Endothelial cell (in vitro differentiated cells): Measurements from ENCODE around the gene THY1. TPM values are rescaled to one million over a fixed set of nuclear protein-coding genes. Genes with fewer than 3 reads are reported as not detected.

Source experiments
- DNase-seq: peaks from one replicate; pipeline ENCODE4 v3.0.0; 2021; ENCODE audit warnings: low spot score
- H3K27ac Mint-ChIP-seq: one replicate; pipeline ENCODE4 v1.8.0; 2021; ENCODE audit warnings: mixed read lengths, inconsistent platforms; ENCODE audit not compliant: unreplicated experiment
- H3K27me3 Mint-ChIP-seq: one replicate; pipeline ENCODE4 v1.8.0; 2021; ENCODE audit warnings: mild to moderate bottlenecking, moderate library complexity, mixed read lengths, inconsistent platforms; ENCODE audit not compliant: unreplicated experiment
- H3K36me3 Mint-ChIP-seq: one replicate; pipeline ENCODE4 v1.8.0; 2021; ENCODE audit warnings: mild to moderate bottlenecking, low read depth, mixed read lengths, inconsistent platforms; ENCODE audit not compliant: unreplicated experiment
- H3K4me1 Mint-ChIP-seq: one replicate; pipeline ENCODE4 v1.8.0; 2021; ENCODE audit warnings: mild to moderate bottlenecking, mixed read lengths, inconsistent platforms; ENCODE audit not compliant: unreplicated experiment
- H3K4me3 Mint-ChIP-seq: one replicate; pipeline ENCODE4 v1.8.0; 2021; ENCODE audit warnings: mild to moderate bottlenecking, mixed read lengths, inconsistent platforms; ENCODE audit not compliant: unreplicated experiment
- H3K9me3 Mint-ChIP-seq: one replicate; pipeline ENCODE4 v1.8.0; 2021; ENCODE audit warnings: mixed read lengths, inconsistent platforms; ENCODE audit not compliant: unreplicated experiment
- CTCF ChIP-seq: fragments of 200-600 bp; sonication (generic); IDR thresholded peaks from one replicate; pipeline ENCODE4 v1.5.0; 2021; ENCODE audit warnings: antibody characterized with exemption; ENCODE audit not compliant: unreplicated experiment
- total RNA-seq: library from RNA; stranded (reverse); fragmentation: NEBNext Ultra II Directional; extraction: Animal tissue kit (Norgen Biotek cat#: 25700); gene quantifications from one replicate; pipeline ENCODE4 v1.2.1, GENCODE V29; 2021; ENCODE audit not compliant: unreplicated experiment

THY1 gene
- total RNA-seq, 1 donor from 2014 or later: 526 TPM

DNA sequence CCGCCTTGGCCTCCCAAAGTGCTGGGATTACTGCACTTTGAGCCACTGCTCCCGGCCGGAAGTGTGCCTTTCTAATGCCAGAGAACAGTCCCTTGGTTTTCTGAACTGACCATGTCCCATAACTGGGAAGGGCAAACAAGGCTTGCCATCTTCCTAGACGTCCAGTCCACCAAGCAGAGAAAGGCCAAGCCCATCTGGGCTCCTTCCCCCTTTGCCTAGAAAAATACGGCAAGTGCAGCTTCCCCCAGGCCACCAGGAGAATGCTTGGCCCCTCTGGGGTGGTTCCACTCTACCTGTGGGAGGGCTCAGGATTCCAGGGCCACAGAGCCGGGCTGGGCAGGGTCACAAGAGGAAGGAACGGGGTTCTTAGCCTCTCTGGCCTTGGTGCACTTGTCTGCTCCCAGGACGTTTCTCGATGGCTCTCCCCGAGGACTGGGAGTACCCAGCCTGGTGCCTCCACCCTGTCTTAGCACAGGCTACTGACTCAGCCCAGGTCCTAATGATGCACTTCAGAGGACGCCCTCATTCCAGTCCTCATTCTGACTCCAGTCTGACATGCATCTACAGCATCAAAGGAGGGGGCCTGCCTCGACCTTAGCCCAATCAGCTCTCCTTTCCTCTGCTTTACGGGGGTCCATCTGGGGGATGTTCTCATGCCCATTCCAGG lies 42.7 kb downstream of the THY1 start:
- H3K36me3 Mint-ChIP-seq: no peaks in the 10 kb centered on the region
- H3K4me1 Mint-ChIP-seq: peaks cover 15% of the 10 kb centered on the region
- DNase-seq: no peak
- no peak overlapping the region for H3K27ac Mint-ChIP-seq
- no peak for TF ChIP-seq CTCF
- H3K4me3 Mint-ChIP-seq: no peak overlapping the region
- peaks cover 3% of the 10 kb centered on the region for H3K27me3 Mint-ChIP-seq
- no peaks in the 10 kb centered on the region for H3K9me3 Mint-ChIP-seq

DNA sequence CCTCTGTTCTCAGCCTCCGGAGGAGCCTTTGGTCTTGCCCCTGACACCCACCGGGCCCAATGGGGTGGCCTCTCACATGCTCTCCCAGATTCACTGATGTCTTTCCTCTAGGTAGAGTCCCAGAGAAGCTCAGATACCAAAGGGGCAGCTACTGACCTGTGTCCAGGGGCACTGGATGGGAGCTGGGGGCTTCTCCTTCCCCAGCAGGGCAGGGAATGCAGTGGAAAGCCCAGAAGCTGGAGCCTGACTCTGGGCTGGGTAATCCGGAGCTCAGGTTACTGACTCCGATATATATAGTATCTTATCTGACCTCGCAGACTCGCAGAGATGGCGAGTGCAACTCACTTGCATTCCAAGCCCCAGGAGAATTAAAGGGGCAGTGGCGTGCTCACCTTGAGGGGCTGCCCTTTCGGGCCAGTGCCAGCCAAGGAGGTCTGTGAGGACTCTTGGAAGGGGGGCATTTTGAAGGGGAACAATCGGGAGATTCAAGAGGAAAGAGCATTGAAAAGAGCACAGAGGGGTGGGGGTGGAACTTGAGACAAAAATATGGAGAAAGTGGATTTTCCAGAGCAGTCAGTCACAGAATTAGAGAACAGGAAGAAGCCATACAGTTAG lies 44.0 kb downstream of the THY1 start:
- peaks cover 15% of the 10 kb centered on the region for H3K4me1 Mint-ChIP-seq
- no peaks in the 10 kb centered on the region for H3K9me3 Mint-ChIP-seq
- no peaks in the 10 kb centered on the region for H3K36me3 Mint-ChIP-seq
- H3K27ac Mint-ChIP-seq: no peak overlapping the region
- H3K27me3 Mint-ChIP-seq: peaks cover 3% of the 10 kb centered on the region
- no peak for DNase-seq
- no peak for TF ChIP-seq CTCF
- no peak overlapping the region for H3K4me3 Mint-ChIP-seq

GRCh38 chr11:119377961-119378667 lies 44.9 kb downstream of the THY1 start:
- Mint-ChIP-seq H3K27me3 (peaks cover 3% of the 10 kb centered on the region), H3K27ac (no peak overlapping the region), H3K9me3 (no peaks in the 10 kb centered on the region), H3K36me3 (no peaks in the 10 kb centered on the region), H3K4me1 (peaks cover 18% of the 10 kb centered on the region), H3K4me3 (no peak overlapping the region)
- no peak for TF ChIP-seq CTCF
- DNase-seq: no peak

DNA sequence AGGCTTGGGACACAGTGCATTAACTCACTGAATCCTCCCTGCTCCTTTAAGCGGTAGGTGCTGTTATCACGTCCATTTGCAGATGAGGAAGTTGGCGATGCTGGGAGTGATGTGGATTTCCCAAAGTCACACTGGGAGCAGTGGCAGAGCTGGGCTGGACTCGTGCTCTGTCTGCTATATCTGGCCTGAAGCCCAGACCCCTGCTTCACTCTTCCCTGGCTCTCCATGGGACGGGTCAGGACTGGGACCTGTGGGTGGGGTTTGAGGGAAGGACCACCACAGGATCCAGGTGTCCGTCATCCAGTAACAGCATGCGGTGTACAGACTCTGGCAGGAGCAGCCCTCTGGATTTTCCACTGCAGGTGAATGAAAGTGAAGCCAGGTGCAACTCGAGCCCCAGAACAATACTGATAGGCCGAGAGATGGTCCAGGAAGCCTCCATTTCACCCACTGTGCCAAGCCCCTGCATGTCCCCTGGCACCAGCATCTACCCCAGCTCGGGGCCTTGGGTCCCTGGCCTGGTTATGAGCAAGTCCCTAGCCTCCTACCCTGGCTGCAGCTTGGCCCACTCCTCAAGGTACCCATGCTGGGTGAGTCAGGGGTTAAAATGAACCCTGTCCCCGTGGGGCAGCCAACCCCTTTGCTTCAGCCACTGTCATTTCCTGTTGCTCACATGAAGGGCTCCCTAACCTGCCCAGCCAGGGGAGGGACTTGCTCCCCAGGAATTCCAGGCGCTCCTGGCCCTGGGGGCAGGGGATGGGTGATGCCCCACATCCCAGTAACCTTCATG lies 45.7 kb downstream of the THY1 start:
- no peak for TF ChIP-seq CTCF
- Mint-ChIP-seq H3K36me3 (no peaks in the 10 kb centered on the region), H3K4me1 (peaks cover 18% of the 10 kb centered on the region), H3K27ac (no peak overlapping the region), H3K9me3 (no peaks in the 10 kb centered on the region), H3K4me3 (no peak overlapping the region), H3K27me3 (peaks cover 3% of the 10 kb centered on the region)
- DNase-seq: no peak
